B cell (primary cell): ENCODE measurements around the gene FTO.

Experiments used
- CTCF ChIP-seq: fragments of 200-600 bp; IDR thresholded peaks from one replicate; pipeline ENCODE4 v1.8.0; 2022; ENCODE audit warnings: antibody characterized with exemption, mild to moderate bottlenecking
- EZH2 ChIP-seq: IDR thresholded peaks from 2 replicates; pipeline ENCODE4 v1.6.1; 2012; ENCODE audit warnings: borderline replicate concordance, low read depth, mild to moderate bottlenecking, moderate library complexity, low read length; ENCODE audit not compliant: insufficient read depth, poor library complexity, severe bottlenecking

- TF ChIP-seq CTCF (no peak), EZH2 (no peak)
Measured at GRCh38 chr16:53713403-53714204, 9.6 kb downstream of the FTO start.
